CD14-positive monocyte (primary cell): ENCODE results near the gene NEDD4L. TPM values are rescaled to one million over a fixed set of nuclear protein-coding genes. Genes with fewer than 3 reads are reported as not detected.

Source experiments
- DNase-seq, 3 donors: peaks; one replicate each; pipeline ENCODE4 v3.0.0-alpha.2; 2011 to 2022
- H2AFZ ChIP-seq: 2 replicates; pipeline ENCODE4 v1.6.0; 2012; ENCODE audit warnings: mild to moderate bottlenecking, low read depth, low read length, inconsistent platforms; ENCODE audit not compliant: insufficient read depth, poor library complexity, severe bottlenecking
- H3K27ac ChIP-seq, 2 donors: 1 replicate in 1 of 2; 2 replicates in 1 of 2; pipeline ENCODE4 v1.5.1; 2012 to 2013; ENCODE audit warnings: low read length in 2 of 2, control low read depth in 1 of 2, inconsistent platforms in 1 of 2, low read depth in 1 of 2, mild to moderate bottlenecking in 1 of 2
- H3K27me3 ChIP-seq, 2 donors: one replicate each; pipeline versions ENCODE4 v1.6.0 to v1.6.1; 2011 to 2013; ENCODE audit warnings: low read length in 2 of 2; ENCODE audit not compliant: control insufficient read depth in 2 of 2, insufficient read depth in 2 of 2
- H3K36me3 ChIP-seq, 2 donors: replicated peaks in 1 of 2; 1 replicate in 1 of 2; 2 replicates in 1 of 2; pipeline versions ENCODE4 v1.5.1 to v1.6.1; 2012 to 2013; ENCODE audit warnings: low read length in 2 of 2, control low read depth in 1 of 2, inconsistent platforms in 1 of 2, mild to moderate bottlenecking in 1 of 2; ENCODE audit not compliant: insufficient read depth in 2 of 2, control insufficient read depth in 1 of 2
- H3K4me1 ChIP-seq, 2 donors: 1 replicate in 1 of 2; 2 replicates in 1 of 2; pipeline versions ENCODE4 v1.5.1 to v1.6.1; 2012 to 2013; ENCODE audit warnings: low read length in 2 of 2, control low read depth in 1 of 2, inconsistent platforms in 1 of 2, mild to moderate bottlenecking in 1 of 2, moderate library complexity in 1 of 2; ENCODE audit not compliant: insufficient read depth in 2 of 2, control insufficient read depth in 1 of 2
- H3K4me2 ChIP-seq: replicated peaks from 2 replicates; pipeline ENCODE3; 2012; ENCODE audit warnings: low read length, moderate library complexity, mild to moderate bottlenecking; ENCODE audit not compliant: poor library complexity, severe bottlenecking; ENCODE audit errors: extremely low read depth
- H3K4me3 ChIP-seq, 3 experiments: fragments of 200-600 bp in 1 of 3; sonication (generic) in 1 of 3; replicated peaks in 1 of 3; 1 replicate in 2 of 3; 2 replicates in 1 of 3; pipeline ENCODE4 v1.5.1; 2011 to 2013; ENCODE audit warnings: low read length in 3 of 3, mild to moderate bottlenecking in 3 of 3, control low read depth in 2 of 3, low read depth in 2 of 3, inconsistent platforms in 1 of 3, moderate library complexity in 1 of 3
- H3K79me2 ChIP-seq: 2 replicates; pipeline ENCODE4 v1.6.0; 2012; ENCODE audit warnings: mild to moderate bottlenecking, control low read depth, inconsistent platforms, low read length, moderate library complexity; ENCODE audit not compliant: insufficient read depth
- H3K9ac ChIP-seq: 2 replicates; pipeline ENCODE4 v1.6.0; 2017; ENCODE audit warnings: low read length, mild to moderate bottlenecking; ENCODE audit not compliant: insufficient read depth, poor library complexity, severe bottlenecking
- H3K9me3 ChIP-seq, 2 donors: replicated peaks in 1 of 2; 1 replicate in 1 of 2; 2 replicates in 1 of 2; pipeline versions ENCODE4 v1.5.1 to v1.6.1; 2012 to 2013; ENCODE audit warnings: low read length in 2 of 2, control low read depth in 1 of 2; ENCODE audit not compliant: control insufficient read depth in 1 of 2, insufficient read depth in 1 of 2
- H4K20me1 ChIP-seq: 2 replicates; pipeline ENCODE4 v1.6.0; 2012; ENCODE audit warnings: mild to moderate bottlenecking, low read length, control low read depth, moderate library complexity; ENCODE audit not compliant: insufficient read depth
- H3K27ac Mint-ChIP-seq, 7 donors: one replicate each; pipeline ENCODE4 v1.8.0; 2020; ENCODE audit warnings: mild to moderate bottlenecking in 7 of 7, mixed read lengths in 7 of 7, moderate library complexity in 6 of 7, inconsistent platforms in 2 of 7
- H3K27me3 Mint-ChIP-seq, 3 donors: one replicate each; pipeline ENCODE4 v1.8.0; 2021 to 2022; ENCODE audit warnings: low read depth in 3 of 3, mild to moderate bottlenecking in 3 of 3, mixed read lengths in 3 of 3, moderate library complexity in 3 of 3, inconsistent platforms in 1 of 3
- H3K36me3 Mint-ChIP-seq, 2 donors: one replicate each; pipeline ENCODE4 v1.8.0; 2020; ENCODE audit warnings: mixed read lengths in 2 of 2, inconsistent platforms in 1 of 2, mild to moderate bottlenecking in 1 of 2
- H3K4me1 Mint-ChIP-seq: one replicate; pipeline ENCODE4 v1.8.0; 2020; ENCODE audit warnings: mild to moderate bottlenecking, mixed read lengths
- H3K4me3 Mint-ChIP-seq, 2 donors: one replicate each; pipeline ENCODE4 v1.8.0; 2020; ENCODE audit warnings: mild to moderate bottlenecking in 2 of 2, mixed read lengths in 2 of 2, moderate library complexity in 1 of 2
- H3K9me3 Mint-ChIP-seq, 7 donors: one replicate each; pipeline ENCODE4 v1.8.0; 2020 to 2022; ENCODE audit warnings: mixed read lengths in 7 of 7, mild to moderate bottlenecking in 6 of 7, moderate library complexity in 6 of 7, inconsistent platforms in 2 of 7
- WGBS: methylation state at CpG from one replicate; pipeline ENCODE4 v1.1.5; 2013; ENCODE audit warnings: missing lambda C conversion rate; ENCODE audit not compliant: insufficient coverage; 5-methylcytosine and 5-hydroxymethylcytosine counted together
- intact Hi-C, 2 donors: fragments of 100-400 bp; cut with micrococcal nuclease; formaldehyde crosslinking; loops; one replicate each; pipeline versions ENCODE4 v1.15.0 to v1.15.1; 2023
- polyA plus RNA-seq, 3 donors: library from polyadenylated mRNA; depleted of rRNA in 1 of 3; unstranded in 2 of 3; stranded (reverse) in 1 of 3; fragments of 300-500 nt in 2 of 3; fragments of >200 nt in 1 of 3; fragmentation: Illumina TruSeq in 2 of 3; gene quantifications; 1 replicate in 2 of 3; 2 replicates in 1 of 3; pipeline ENCODE4 v1.2.3, GENCODE V29; 2012 to 2021
- TF ChIP-seq, protein P1 (sequence below): fragments of 200-600 bp; IDR thresholded peaks from one replicate; pipeline ENCODE4 v1.8.0; 2022; ENCODE audit warnings: antibody characterized with exemption, mild to moderate bottlenecking

NEDD4L gene
- polyA plus RNA-seq, 3 donors = 2.5 to 5.2 (median 4.5) TPM

DNA sequence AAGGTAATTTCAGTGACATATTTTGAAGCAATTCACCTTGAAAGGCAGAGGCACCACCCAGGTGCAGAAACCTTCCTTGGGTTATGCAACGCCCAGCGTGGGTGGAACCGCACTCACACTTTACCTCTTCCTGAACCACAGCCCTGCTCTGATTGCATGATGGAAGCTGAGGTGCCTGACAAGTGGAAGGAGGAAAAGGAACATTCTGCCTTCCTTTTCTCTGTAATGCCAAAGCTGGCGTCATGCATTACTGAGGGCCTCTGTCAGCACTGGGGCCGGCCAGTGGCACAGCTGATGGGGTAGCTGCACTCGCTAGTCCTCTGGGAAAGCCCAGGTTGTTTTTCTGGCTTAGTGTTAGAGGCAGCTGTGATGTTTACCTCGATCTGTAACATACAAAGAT, 266.5 kb downstream of the NEDD4L start:
- peaks cover 12 to 14% of the 10 kb centered on the region in 2 donors for H3K4me1 ChIP-seq
- TF ChIP-seq, protein P1, sequence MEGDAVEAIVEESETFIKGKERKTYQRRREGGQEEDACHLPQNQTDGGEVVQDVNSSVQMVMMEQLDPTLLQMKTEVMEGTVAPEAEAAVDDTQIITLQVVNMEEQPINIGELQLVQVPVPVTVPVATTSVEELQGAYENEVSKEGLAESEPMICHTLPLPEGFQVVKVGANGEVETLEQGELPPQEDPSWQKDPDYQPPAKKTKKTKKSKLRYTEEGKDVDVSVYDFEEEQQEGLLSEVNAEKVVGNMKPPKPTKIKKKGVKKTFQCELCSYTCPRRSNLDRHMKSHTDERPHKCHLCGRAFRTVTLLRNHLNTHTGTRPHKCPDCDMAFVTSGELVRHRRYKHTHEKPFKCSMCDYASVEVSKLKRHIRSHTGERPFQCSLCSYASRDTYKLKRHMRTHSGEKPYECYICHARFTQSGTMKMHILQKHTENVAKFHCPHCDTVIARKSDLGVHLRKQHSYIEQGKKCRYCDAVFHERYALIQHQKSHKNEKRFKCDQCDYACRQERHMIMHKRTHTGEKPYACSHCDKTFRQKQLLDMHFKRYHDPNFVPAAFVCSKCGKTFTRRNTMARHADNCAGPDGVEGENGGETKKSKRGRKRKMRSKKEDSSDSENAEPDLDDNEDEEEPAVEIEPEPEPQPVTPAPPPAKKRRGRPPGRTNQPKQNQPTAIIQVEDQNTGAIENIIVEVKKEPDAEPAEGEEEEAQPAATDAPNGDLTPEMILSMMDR = no peak
- no peak overlapping the region for H3K4me2 ChIP-seq
- Mint-ChIP-seq H3K4me1 (peaks cover 17% of the 10 kb centered on the region), H3K27me3 (peaks cover 0 to 4% (median 1%) of the 10 kb centered on the region in 3 donors), H3K36me3 (no peaks in the 10 kb centered on the region), H3K4me3 (no peak overlapping the region), H3K9me3 (peaks cover 0 to 15% (median 8%) of the 10 kb centered on the region in 7 donors), H3K27ac (no peak overlapping the region)
- H3K36me3 ChIP-seq = no peaks in the 10 kb centered on the region
- no peak overlapping the region for H3K9ac ChIP-seq
- no peak for DNase-seq
- H3K4me3 ChIP-seq = no peak overlapping the region
- no peaks in the 10 kb centered on the region for H4K20me1 ChIP-seq
- intact Hi-C loops = loop anchor here in 1 of 2 donors (10.0 kb wide), 1 partner anchor 86 kb away; no protein-coding TSS in a partner anchor
- H3K27me3 ChIP-seq = no peaks in the 10 kb centered on the region
- no peak overlapping the region for H3K27ac ChIP-seq
- no peak overlapping the region for H2AFZ ChIP-seq
- no CpG with 5 or more reads among the region's 7 CpGs for WGBS
- H3K9me3 ChIP-seq = peaks cover 2 to 6% of the 10 kb centered on the region in 2 donors
- no peaks in the 10 kb centered on the region for H3K79me2 ChIP-seq

DNA sequence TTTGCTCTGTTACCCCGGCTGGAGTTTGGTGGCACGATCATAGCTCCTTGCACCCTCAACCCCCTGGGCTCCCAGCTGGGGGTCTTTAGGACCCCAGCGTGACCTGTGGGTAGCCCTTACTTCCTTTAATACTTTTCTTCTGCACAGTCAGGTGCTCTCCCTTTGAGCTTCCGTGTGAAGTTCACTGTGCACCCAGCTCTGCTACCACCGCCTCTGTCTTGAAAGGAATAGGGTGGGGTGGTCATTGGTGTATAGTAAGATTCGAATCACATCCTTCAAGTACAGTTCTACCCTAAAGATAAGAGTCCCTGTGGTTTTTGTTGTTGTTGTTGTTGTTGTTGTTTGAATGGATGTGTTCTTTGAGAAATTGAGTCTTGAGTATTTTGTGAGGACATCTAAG, 267.4 kb downstream of the NEDD4L start:
- Histone ChIP-seq H2AFZ (no peak overlapping the region), H4K20me1 (no peaks in the 10 kb centered on the region), H3K27ac (no peak overlapping the region), H3K4me1 (peaks cover 14 to 15% of the 10 kb centered on the region in 2 donors), H3K9me3 (no peaks in the 10 kb centered on the region), H3K79me2 (no peaks in the 10 kb centered on the region), H3K27me3 (no peaks in the 10 kb centered on the region), H3K4me3 (no peak overlapping the region), H3K36me3 (no peaks in the 10 kb centered on the region), H3K4me2 (no peak overlapping the region), H3K9ac (no peak overlapping the region)
- TF ChIP-seq, protein P1 = no peak
- intact Hi-C loops = loop anchor here in 1 of 2 donors (10.0 kb wide), 1 partner anchor 87 kb away; no protein-coding TSS in a partner anchor
- DNase-seq = no peak
- H3K4me3 Mint-ChIP-seq = no peak overlapping the region
- no peaks in the 10 kb centered on the region for H3K36me3 Mint-ChIP-seq
- 100% methylated on average over 1 of the region's 6 CpGs for WGBS
- peaks cover 0 to 4% (median 1%) of the 10 kb centered on the region in 3 donors for H3K27me3 Mint-ChIP-seq
- peaks cover 18% of the 10 kb centered on the region for H3K4me1 Mint-ChIP-seq
- peaks cover 0 to 7% (median 2%) of the 10 kb centered on the region in 7 donors for H3K9me3 Mint-ChIP-seq
- H3K27ac Mint-ChIP-seq = peak overlapping the region in 1 of 7 donors; percentile 38
